ENCODE results near the gene LCTL.
A peak's percentile ranks its signal among the peaks of the same experiment; 100 is the strongest.

The LCTL gene

GRCh38 chr15:66566963-66567531, 1.2 kb upstream of the LCTL start:
- DNase-seq (ENCODE audit: low read depth in 2 of 2): peak in 1 of 2 donors; percentile 46

- no peak for DNase-seq (ENCODE audit: low read depth in 2 of 2)
Observed at GRCh38 chr15:66565141-66565641, 607 bp downstream of the LCTL start.

GRCh38 chr15:66564136-66565041, 1.4 kb downstream of the LCTL start:
- no peak for DNase-seq (ENCODE audit: low read depth in 2 of 2)

GRCh38 chr15:66563566-66564110, 2.2 kb downstream of the LCTL start:
- DNase-seq (ENCODE audit: low read depth in 2 of 2): no peak

GRCh38 chr15:66563126-66563525, 2.7 kb downstream of the LCTL start:
- DNase-seq (ENCODE audit: low read depth in 2 of 2): no peak

GRCh38 chr15:66560856-66561525, 4.8 kb downstream of the LCTL start:
- DNase-seq (ENCODE audit: low read depth in 2 of 2): no peak

- DNase-seq (ENCODE audit: low read depth in 2 of 2): no peak
Observed at GRCh38 chr15:66558271-66558670, 7.5 kb downstream of the LCTL start.

- no peak for DNase-seq (ENCODE audit: low read depth in 2 of 2)
Observed at GRCh38 chr15:66555685-66556084, 10.1 kb downstream of the LCTL start.

GRCh38 chr15:66545255-66545654, 20.5 kb downstream of the LCTL start:
- DNase-seq (ENCODE audit: low read depth in 2 of 2): no peak

GRCh38 chr15:66542896-66543295, 22.9 kb downstream of the LCTL start:
- no peak for DNase-seq (ENCODE audit: low read depth in 2 of 2)

GRCh38 chr15:66535056-66535455, 30.7 kb downstream of the LCTL start:
- DNase-seq (ENCODE audit: low read depth in 2 of 2): no peak

- no peak for DNase-seq (ENCODE audit: low read depth in 2 of 2)
Observed at GRCh38 chr15:66524838-66525237, 41.0 kb downstream of the LCTL start.

- no peak for DNase-seq (ENCODE audit: low read depth in 2 of 2)
Observed at GRCh38 chr15:66523926-66524325, 41.9 kb downstream of the LCTL start.

- no peak for DNase-seq (ENCODE audit: low read depth in 2 of 2)
Observed at GRCh38 chr15:66515901-66516322, 49.9 kb downstream of the LCTL start.

- DNase-seq (ENCODE audit: low read depth in 2 of 2): no peak
Observed at GRCh38 chr15:66514586-66514985, 51.2 kb downstream of the LCTL start.

GRCh38 chr15:66508293-66508883, 57.4 kb downstream of the LCTL start:
- DNase-seq (ENCODE audit: low read depth in 2 of 2): no peak

- DNase-seq (ENCODE audit: low read depth in 2 of 2): no peak
Observed at GRCh38 chr15:66505818-66506217, 60.0 kb downstream of the LCTL start.

- no peak for DNase-seq (ENCODE audit: low read depth in 2 of 2)
Observed at GRCh38 chr15:66505430-66505811, 60.4 kb downstream of the LCTL start.

- peak; percentile 60 to 62 for DNase-seq (ENCODE audit: low read depth in 2 of 2)
Observed at GRCh38 chr15:66504563-66505429, 61.0 kb downstream of the LCTL start, which contains the start of the genes RPL4 and ZWILCH. RPL4 (minus strand) TSS chr15:66504855; CDS start chr15:66504790, 65 bp downstream. ZWILCH (plus strand) TSS chr15:66505326; CDS start chr15:66505339, 13 bp downstream.

GRCh38 chr15:66503780-66504562, 61.8 kb downstream of the LCTL start:
- DNase-seq (ENCODE audit: low read depth in 2 of 2): no peak
